GM19397 (cell line): Measurements from ENCODE around the gene FAM131A.

Experiments
- ATAC-seq: cut with Tn5 transposase; IDR thresholded peaks from one replicate; pipeline ENCODE4 v1.9.1; 2021; ENCODE audit warnings: mild to moderate bottlenecking, moderate library complexity; ENCODE audit not compliant: unreplicated experiment

Gene FAM131A, protein sequence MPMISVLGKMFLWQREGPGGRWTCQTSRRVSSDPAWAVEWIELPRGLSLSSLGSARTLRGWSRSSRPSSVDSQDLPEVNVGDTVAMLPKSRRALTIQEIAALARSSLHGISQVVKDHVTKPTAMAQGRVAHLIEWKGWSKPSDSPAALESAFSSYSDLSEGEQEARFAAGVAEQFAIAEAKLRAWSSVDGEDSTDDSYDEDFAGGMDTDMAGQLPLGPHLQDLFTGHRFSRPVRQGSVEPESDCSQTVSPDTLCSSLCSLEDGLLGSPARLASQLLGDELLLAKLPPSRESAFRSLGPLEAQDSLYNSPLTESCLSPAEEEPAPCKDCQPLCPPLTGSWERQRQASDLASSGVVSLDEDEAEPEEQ

DNA sequence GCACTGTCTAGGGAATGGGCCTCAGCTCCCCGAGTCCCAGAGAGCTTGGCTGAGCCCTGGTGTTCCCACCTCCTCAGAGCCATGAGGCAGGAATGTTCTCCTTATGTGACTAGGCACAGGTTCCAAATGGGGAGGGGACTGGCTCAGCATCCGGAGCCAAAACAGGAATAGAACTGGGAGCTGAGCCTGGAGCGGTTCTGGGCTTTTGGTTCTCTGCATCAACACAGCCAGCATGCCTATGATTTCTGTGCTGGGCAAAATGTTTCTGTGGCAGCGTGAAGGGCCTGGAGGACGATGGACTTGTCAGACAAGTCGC, at the start of gene FAM131A:
Gene FAM131A (plus strand): TSS at position 202 of the 316 bp plus-strand sequence. CDS start 31 bp downstream, at position 233.
- ATAC-seq: no peak

DNA sequence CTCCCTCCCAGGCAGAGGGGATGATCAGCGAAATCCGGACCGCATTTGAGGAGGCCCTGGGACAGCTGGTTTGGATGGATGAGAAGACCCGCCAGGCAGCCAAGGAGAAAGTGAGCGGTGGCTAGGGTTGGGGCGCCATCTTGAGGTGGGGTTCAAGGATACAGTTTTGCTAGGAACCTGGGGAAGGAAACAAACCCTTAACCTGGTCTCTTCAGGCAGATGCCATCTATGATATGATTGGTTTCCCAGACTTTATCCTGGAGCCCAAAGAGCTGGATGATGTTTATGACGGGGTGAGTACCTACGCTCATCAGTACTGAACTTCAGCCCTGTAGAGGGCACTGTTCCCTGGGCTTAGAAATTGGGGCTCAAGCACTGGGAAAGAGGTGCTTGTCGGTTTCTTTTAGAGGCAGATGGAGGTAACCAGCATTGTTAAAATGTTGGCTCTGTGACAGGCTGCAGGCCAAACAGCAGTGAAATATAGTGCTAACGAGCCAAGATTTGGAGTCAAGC, 47.9 kb upstream of the FAM131A start:
- ATAC-seq: no peak

DNA sequence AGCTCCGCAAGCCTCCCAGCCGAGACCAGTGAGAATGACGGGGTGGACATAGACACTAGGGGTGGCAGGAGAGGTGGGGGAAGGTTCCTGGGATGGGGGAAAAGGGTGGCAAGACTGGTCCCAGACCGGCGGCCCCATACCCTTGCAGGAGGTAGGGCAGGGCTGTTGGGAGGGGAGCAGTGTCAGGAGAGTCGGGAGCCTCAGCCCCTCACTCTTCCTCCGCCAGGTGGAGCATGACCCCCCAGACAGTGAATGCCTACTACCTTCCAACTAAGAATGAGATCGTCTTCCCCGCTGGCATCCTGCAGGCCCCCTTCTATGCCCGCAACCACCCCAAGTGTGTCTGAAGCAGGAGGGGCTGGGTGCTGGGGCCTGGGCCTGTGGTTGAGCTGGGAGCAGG, 47.1 kb upstream of the FAM131A start:
- ATAC-seq: no peak

DNA sequence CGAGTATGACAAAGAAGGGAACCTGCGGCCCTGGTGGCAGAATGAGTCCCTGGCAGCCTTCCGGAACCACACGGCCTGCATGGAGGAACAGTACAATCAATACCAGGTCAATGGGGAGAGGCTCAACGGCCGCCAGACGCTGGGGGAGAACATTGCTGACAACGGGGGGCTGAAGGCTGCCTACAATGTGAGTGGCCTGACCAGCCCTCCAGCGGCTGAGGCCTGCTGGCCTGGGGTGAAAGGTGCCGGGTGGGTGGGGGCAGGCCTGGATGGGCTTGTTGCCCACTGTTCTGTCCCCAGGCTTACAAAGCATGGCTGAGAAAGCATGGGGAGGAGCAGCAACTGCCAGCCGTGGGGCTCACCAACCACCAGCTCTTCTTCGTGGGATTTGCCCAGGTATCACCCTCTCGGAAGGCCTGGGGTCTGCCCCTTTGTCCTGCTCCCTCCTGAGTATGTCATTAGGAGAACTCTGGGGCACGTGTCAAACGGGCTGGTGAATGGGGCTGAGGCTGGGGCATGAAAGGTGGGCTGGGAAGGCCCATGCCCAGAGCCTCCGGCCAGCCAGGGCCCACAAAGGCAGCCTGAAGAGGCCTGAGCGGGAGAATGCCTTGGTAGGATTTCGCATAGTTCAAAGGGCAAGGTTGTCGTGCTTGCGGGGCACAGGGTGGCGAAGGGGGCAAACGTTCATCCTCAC, 46.2 kb upstream of the FAM131A start:
- no peak for ATAC-seq

DNA sequence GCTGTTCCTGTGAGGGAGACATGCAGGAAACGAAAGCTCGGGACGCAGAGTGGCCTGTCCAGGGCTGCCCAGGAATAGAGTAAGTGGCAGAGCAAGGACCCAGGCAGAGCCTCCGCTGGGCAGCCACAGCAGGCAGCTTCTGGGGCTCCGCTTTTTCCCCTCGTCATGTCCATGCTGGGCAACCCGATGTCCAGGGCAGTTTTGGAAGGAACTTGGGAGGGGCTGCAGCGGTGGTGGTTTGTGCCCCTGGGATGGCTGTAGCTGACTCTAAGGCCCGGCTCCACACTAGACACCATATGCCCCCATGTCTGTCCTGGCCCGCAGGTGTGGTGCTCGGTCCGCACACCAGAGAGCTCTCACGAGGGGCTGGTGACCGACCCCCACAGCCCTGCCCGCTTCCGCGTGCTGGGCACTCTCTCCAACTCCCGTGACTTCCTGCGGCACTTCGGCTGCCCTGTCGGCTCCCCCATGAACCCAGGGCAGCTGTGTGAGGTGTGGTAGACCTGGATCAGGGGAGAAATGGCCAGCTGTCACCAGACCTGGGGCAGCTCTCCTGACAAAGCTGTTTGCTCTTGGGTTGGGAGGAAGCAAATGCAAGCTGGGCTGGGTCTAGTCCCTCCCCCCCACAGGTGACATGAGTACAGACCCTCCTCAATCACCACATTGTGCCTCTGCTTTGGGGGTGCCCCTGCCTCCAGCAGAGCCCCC, 45.5 kb upstream of the FAM131A start:
- no peak for ATAC-seq

DNA sequence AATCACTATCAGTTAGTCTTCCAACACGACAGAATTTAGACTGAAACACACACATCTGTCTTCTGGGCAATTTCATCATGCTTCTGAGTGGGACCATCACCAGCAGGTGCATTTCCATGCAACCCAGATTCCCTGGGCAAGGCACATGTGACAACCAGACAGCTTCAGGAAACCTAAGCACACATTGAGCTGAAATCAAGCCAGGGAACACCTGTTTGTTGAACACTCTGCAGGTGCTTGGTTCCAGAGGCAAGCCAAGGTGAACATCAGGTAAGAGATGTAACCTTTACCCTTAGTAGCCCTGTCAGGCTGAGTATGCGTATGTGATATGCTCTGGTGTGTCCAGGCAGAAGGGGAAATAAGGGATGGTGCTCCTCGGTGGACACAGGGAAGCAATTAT, 41.6 kb upstream of the FAM131A start:
- no peak for ATAC-seq

DNA sequence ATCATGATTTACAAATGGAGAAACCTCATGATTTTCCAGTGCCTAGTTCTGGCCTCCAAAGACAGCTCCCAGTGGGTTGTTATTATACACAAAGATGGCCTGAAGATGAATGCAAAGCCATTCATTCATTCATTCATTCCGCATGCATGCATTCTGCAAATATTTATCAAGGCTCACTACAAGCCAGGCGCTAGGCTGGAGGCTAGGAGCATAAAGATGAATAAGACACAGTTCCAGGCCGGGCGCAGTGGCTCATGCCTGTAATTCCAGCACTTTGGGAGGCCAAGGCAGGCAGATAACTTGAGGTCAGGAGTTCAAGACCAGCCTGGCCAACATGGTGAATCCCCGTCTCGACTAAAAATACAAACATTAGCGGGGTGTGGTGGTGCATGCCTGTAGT, 40.8 kb upstream of the FAM131A start:
- no peak for ATAC-seq

DNA sequence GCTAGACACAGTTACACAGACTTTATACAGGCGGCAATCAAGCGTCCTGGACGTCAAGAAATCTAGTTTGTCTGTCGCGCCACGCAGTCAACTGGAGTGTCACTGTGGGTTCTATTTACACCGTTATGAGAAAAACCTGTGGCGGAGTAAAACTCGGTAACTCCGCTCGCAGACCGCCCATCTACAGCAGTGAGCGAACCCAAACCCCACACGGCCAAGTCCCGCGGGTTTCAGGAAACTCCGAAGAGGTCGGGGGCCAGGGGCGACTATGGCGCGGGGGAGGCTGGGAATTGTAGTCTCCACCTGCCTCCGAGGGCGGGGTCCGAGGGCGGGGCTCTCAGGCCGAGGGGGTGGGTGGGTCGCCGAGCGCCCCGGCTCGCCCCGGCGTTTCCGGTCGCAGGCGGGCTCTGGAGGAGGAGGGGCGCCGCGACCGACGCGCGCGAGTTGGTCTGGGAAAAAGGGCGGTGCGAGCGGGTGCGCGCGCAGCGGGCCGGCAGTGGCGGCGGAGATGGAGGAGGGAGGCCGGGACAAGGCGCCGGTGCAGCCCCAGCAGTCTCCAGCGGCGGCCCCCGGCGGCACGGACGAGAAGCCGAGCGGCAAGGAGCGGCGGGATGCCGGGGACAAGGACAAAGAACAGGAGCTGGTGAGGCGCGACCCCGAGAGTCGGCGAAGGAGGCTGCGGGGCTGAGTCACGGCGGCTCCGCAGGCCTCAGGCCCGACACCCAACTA, 38.5 kb upstream of the FAM131A start, which contains the start of gene PSMD2:
Gene PSMD2 (plus strand): TSS at position 483 of the 729 bp plus-strand sequence. CDS start 26 bp downstream, at position 509.
- peak; percentile 96 for ATAC-seq

DNA sequence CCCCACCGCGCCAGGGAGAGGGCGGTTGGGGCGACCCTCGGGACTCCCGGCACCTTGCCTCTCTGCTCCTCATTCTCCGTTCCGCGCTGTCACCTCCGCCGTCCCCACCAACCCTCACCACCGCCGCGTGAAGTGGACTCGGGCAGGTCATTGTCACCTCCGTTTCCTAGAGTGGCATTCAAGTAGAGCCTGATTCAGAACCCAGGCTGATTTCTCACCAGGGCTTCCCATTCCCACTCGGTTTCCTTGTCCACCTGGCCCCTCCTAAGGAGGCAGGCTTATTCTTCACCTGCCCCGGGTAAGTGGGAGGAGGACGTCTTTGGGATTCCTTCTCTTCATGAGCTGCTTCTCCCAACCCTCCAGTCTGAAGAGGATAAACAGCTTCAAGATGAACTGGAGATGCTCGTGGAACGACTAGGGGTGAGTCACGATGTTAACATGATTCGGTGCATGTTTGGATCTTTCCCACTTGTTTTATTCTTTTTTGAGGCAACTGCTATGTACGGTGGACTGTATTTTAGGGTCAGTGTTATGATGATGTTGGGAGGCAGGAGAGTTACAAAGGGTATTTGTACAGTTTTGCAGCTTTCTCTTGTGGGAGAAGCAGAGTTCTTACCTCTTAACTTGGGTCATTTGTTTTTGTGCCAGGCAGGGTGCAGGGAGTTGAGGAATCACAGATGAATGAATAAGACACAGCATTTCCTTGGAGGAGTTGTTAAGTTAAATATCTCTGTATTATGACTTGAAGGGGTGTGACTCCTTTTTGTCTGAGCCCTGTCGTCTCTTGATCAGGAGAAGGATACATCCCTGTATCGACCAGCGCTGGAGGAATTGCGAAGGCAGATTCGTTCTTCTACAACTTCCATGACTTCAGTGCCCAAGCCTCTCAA, 37.7 kb upstream of the FAM131A start:
- no peak for ATAC-seq

DNA sequence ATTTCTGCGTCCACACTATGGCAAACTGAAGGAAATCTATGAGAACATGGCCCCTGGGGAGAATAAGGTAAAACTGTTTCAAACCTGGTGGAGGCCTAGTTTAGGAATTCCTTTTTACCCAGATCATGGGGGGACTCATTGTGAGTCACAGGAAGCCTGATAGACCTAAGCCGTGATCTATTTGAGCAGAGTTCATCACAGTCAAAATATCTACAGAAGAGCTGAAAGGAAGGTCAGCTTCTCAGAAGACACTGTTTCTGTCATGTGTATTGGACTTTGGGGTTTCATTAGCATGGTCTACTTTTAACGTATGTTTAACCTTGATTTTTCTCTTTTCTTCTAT, 37.1 kb upstream of the FAM131A start:
- ATAC-seq: no peak

DNA sequence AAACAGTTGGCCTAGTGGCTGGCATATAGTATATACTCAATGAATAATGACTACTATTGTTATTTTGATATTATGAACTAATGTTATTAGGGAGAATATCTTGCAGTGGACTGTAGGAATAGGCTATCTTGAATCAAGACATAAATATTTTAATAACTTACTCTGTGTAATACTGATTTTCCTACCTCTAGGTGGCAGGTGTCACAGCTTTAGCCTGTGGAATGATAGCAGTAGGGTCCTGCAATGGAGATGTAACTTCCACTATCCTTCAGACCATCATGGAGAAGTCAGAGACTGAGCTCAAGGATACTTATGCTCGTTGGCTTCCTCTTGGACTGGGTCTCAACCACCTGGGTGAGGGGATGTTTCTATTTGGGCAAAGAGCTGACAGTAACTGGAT, 31.8 kb upstream of the FAM131A start:
- ATAC-seq: no peak

DNA sequence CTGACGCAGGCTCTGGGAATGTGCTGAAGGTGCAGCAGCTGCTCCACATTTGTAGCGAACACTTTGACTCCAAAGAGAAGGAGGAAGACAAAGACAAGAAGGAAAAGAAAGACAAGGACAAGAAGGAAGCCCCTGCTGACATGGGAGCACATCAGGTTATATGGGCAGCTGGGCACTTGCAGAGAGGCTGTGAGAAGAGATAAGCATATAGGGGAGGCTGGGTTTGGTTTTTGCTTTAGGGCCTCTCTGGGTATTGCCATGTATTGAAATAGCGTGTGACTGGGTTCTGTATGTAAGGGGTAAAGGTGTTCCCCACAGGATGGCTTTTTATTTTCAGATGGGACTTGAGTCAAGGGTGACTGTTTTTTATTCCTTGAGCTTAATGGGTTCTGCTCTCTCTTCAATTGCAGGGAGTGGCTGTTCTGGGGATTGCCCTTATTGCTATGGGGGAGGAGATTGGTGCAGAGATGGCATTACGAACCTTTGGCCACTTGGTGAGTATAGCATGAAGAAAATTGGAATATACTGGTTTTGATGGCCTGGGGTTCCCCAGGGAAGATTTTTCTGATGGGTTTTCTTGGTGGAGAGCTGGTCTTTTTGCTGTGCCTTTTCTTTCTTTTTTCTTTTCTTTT, 30.9 kb upstream of the FAM131A start:
- ATAC-seq: no peak

DNA sequence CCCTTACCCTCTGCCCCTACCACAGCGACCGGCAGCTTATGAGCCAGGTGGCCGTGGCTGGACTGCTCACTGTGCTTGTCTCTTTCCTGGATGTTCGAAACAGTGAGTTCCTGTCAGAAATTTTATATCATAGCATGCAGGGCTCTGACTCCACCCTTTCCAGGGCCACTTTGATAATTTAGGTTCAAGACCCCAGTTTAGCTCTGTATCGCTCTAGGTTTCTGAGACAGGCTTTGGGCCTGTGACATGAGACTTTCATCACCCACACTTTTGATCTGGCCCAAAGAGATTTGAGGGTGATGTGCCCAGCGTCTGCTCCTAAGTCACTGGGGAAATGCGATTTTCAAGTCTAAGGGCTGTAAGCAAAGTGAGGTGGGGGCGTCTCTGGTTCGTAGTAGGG, 29.5 kb upstream of the FAM131A start:
- no peak for ATAC-seq

DNA sequence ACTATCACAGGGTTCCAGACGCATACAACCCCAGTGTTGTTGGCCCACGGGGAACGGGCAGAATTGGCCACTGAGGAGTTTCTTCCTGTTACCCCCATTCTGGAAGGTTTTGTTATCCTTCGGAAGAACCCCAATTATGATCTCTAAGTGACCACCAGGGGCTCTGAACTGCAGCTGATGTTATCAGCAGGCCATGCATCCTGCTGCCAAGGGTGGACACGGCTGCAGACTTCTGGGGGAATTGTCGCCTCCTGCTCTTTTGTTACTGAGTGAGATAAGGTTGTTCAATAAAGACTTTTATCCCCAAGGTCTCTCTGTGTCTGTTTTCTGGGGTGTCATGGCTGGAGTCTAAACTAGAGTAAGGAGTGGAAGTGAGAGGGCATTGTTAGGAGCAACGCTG, 28.7 kb upstream of the FAM131A start:
- no peak for ATAC-seq

DNA sequence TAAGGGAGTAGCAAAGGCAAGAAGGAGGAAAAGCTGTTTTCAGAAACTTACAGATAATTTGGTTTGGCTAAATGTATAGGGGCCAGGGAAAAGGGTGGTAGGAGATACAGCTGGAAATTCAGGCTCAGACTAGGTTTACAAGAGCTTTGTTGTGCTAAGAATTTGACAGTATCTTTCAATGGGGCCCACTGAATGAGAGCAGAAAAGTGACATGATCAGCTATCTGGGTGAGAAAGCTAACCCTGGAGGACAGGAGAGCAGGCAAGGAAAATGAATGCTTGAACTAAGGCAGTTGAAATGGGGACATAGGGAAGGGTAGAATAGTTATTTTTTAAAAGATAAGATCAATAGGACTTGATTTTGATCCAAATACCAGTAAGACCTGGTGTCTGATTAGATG, 25.8 kb upstream of the FAM131A start:
- ATAC-seq: no peak

DNA sequence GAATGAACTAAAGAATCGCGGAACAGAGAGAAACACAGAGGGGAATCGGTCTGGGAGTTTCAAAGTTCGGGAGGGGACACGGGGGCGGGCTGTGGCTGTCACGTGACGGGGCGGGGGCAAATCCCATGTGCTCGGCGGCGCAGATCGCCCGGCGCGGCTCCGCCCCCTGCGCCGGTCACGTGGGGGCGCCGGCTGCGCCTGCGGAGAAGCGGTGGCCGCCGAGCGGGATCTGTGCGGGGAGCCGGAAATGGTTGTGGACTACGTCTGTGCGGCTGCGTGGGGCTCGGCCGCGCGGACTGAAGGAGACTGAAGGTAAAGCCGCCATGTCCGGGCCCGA, 23.1 kb upstream of the FAM131A start, which contains the start of gene EIF4G1:
Gene EIF4G1 (plus strand): TSS at position 244 of the 337 bp plus-strand sequence. CDS start 1,191 bp downstream, outside the sequence.
- ATAC-seq: peak; percentile 84

DNA sequence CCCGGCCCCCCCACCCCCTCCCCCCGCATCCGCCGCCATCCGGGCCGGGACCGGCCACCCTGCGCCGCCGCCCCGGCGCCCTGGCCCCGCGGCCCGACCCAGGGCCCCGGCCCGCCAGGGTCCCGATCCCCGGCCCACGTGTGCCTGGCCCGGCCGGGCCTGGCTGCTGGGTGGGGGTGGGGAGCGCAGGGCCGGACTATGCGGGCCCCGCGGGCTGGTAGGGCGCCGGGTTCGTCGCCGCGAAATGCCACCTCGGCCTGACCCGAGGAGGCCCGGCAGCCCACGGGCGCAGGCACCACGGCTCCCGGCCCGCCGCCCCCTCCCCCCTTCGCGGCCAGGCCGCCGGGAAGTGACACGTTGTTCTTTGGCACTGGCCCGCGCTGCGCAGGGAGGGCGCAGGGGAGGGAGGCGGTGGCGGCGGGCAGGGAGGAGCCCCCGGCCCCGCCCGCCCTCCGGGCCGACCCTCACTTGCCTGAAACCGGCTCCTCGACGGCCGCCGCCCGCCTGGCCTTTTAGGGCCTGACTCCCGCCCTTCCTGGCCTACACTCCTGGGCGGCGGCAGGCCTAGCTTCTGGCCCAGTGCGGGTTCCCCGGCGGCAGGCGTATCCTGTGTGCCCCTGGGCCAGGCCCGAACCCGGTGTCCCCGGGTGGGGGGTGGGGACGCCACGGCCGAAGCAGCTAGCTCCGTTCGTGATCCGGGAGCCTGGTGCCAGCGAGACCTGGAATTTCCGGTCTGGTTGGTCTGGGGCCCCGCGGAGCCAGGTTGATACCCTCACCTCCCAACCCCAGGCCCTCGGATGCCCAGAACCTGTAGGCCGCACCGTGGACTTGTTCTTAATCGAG, 22.5 kb upstream of the FAM131A start:
- ATAC-seq: peak; percentile 48

DNA sequence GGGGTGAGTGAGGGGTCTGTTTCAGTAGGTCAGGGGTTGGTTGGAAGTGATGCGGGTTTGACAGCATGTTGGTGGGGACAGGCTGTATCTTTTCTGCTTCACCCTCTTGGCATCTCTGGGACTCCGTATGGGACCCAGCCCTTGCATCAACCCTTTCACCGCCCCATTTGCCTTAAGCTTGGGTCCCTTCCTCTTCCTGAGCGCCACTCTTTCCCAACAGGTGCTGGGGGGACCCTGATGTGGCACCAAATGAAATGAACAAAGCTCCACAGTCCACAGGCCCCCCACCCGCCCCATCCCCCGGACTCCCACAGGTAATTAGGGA, 21.9 kb upstream of the FAM131A start:
- ATAC-seq: no peak
